Metanephros (tissue), 2 donors: ENCODE results near the gene ELK1. TPM values are rescaled to one million over a fixed set of nuclear protein-coding genes. Genes with fewer than 3 reads are reported as not detected.

Source experiments
- small RNA-seq: library from RNA; depleted of rRNA; stranded (forward); fragments of <200 nt; gene quantifications from one replicate; pipeline ENCODE3, GENCODE V24; 2014; ENCODE audit warnings: low replicate concordance
- total RNA-seq: library from RNA; depleted of rRNA; stranded (reverse); fragments of >200 nt; gene quantifications from one replicate; pipeline ENCODE4 v1.2.3, GENCODE V29; 2014

ELK1 gene
- total RNA-seq: 18.6 TPM

GRCh38 chrX:47650164-47651042 is at the start of gene ELK1:
TSS of gene ELK1 (minus strand) at chrX:47650563. CDS start at chrX:47641441, 9,122 bp downstream.

GRCh38 chrX:47658684-47659420 is 8.5 kb upstream of the ELK1 start, which contains the start of gene UXT:
TSS of gene UXT (minus strand) at chrX:47659180. CDS start at chrX:47658927, 253 bp downstream.

GRCh38 chrX:47629419-47630200 is 20.8 kb downstream of the ELK1 start, which contains the start of gene CFP:
TSS of gene CFP (minus strand) at chrX:47629930. CDS start at chrX:47629844, 86 bp downstream.

GRCh38 chrX:47619486-47620302 is 30.7 kb downstream of the ELK1 start, which contains the start of gene SYN1:
TSS of gene SYN1 (minus strand) at chrX:47619857. CDS start at chrX:47619728, 129 bp downstream.

Small RNA genes within 50 kb of the gene (small RNA-seq; reads per million reads assigned to genes)
- not detected for gene MIR4769

Other genes starting within 250 kb of the ELK1 start
- 7.6 TPM for gene ZNF41, start 167.3 kb downstream of the ELK1 start, total RNA-seq
- 39.1 TPM for gene ARAF, start 89.4 kb downstream of the ELK1 start, total RNA-seq
- 49.0 TPM for gene TIMP1, start 68.1 kb downstream of the ELK1 start, total RNA-seq
- 0.64 TPM for gene SYN1, start 30.7 kb downstream of the ELK1 start, total RNA-seq
- 6.4 TPM for gene CFP, start 20.6 kb downstream of the ELK1 start, total RNA-seq
- 72.4 TPM for gene UXT, start 8.6 kb upstream of the ELK1 start, total RNA-seq
- 8.6 TPM for gene ZNF81, start 186.3 kb upstream of the ELK1 start, total RNA-seq